ENCODE results near the gene CERS6.

- TF ChIP-seq EZH2 (IDR thresholded peaks at IDR 0.05; ENCODE audit: low read length) (no peak), CTCF (optimal IDR thresholded peaks at IDR 0.05 in 1 of 3, IDR thresholded peaks at IDR 0.05 in 1 of 3, conservative IDR thresholded peaks at IDR 0.05 in 1 of 3; ENCODE audit: extremely low read depth in 1 of 3, insufficient read depth in 2 of 3, low read length in 3 of 3) (no peak)
Measured at GRCh38 chr2:168519534-168520308, 63.6 kb downstream of the CERS6 start.
